Kidney (tissue), 14 donors: ENCODE measurements around the gene C2orf92. TPM values are rescaled to one million over a fixed set of nuclear protein-coding genes. Genes with fewer than 3 reads are reported as not detected.
"Not testable (repeated sequence)": the region's sequence is repeated elsewhere in the genome, so short reads cannot be mapped to it uniquely, and the experiment has no call there.

Experiments
- DNase-seq, 5 donors: peaks; one replicate each; pipeline ENCODE4 v3.0.0-alpha.2; 2013 to 2020
- FAIRE-seq: peaks from 2 replicates; lab custom pipeline; 2012; peaks lifted over from hg19 to GRCh38; lab: Jason Lieb, UNC
- H3K27ac ChIP-seq, 2 donors: one replicate each; pipeline ENCODE4 v1.7.0; 2013; ENCODE audit warnings: low read depth in 2 of 2, low read length in 2 of 2, inconsistent platforms in 1 of 2
- H3K27me3 ChIP-seq: one replicate; pipeline ENCODE4 v1.7.1; 2013; ENCODE audit warnings: low read length, inconsistent platforms; ENCODE audit not compliant: control insufficient read depth, insufficient read depth
- H3K36me3 ChIP-seq, 3 donors: one replicate each; pipeline versions ENCODE4 v1.7.0 to v1.7.1; 2013; ENCODE audit warnings: low read length in 3 of 3, control low read depth in 1 of 3, inconsistent platforms in 1 of 3; ENCODE audit not compliant: insufficient read depth in 3 of 3, control insufficient read depth in 2 of 3
- H3K4me1 ChIP-seq, 3 donors: one replicate each; pipeline versions ENCODE4 v1.7.0 to v1.7.1; 2013; ENCODE audit warnings: low read length in 3 of 3, inconsistent platforms in 1 of 3, low read depth in 1 of 3; ENCODE audit not compliant: control insufficient read depth in 2 of 3, insufficient read depth in 2 of 3
- H3K4me3 ChIP-seq, 3 donors: one replicate each; pipeline versions ENCODE4 v1.7.0 to v1.8.1; 2013; ENCODE audit warnings: low read length in 3 of 3, control low read depth in 1 of 3, inconsistent platforms in 1 of 3
- H3K9ac ChIP-seq, 3 donors: one replicate each; pipeline versions ENCODE4 v1.7.0 to v1.7.1; 2013; ENCODE audit warnings: low read length in 3 of 3, control low read depth in 1 of 3, inconsistent platforms in 1 of 3
- H3K9me3 ChIP-seq, 3 donors: one replicate each; pipeline versions ENCODE4 v1.7.0 to v1.7.1; 2013; ENCODE audit warnings: low read length in 3 of 3, control low read depth in 1 of 3, inconsistent platforms in 1 of 3; ENCODE audit not compliant: control insufficient read depth in 2 of 3, insufficient read depth in 1 of 3
- intact Hi-C: fragments of 100-400 bp; cut with DNase I; formaldehyde crosslinking; loops from one replicate; pipeline ENCODE4 v1.11.1; 2022
- polyA plus RNA-seq: library from polyadenylated mRNA; stranded (reverse); fragments of 350-450 nt; fragmentation: Illumina TruSeq; extraction: RNeasy Lipid Tissue Mini Kit (QIAGEN cat#74804); gene quantifications from one replicate; pipeline ENCODE4 v1.2.3, GENCODE V29; 2014; ENCODE audit warnings: low read depth, low replicate concordance; ENCODE audit not compliant: insufficient read depth
- total RNA-seq: library from RNA; stranded (reverse); fragmentation: NEBNext Ultra II Directional; extraction: Animal tissue kit (Norgen Biotek cat#: 25700); gene quantifications from one replicate; pipeline ENCODE4 v1.2.1, GENCODE V29; 2021
- TF ChIP-seq, protein P1 (sequence below): IDR thresholded peaks from 3 replicates; pipeline ENCODE4 v1.5.1; 2012; ENCODE audit warnings: mild to moderate bottlenecking, moderate library complexity, borderline replicate concordance; ENCODE audit not compliant: insufficient read depth; ENCODE audit errors: extremely low read depth
- donor health status: control.
- donor health status: control.
- donor health status: control.
- donor health status: control.
- donor health status: control.
- donor health status: DM: yes; HTN: yes; CAD: no.
- donor health status: Normal renal cell carcinoma (clear cell type).

C2orf92 gene
- total and polyA plus RNA-seq, 2 donors from 2014 or later = 3.3 to 7.3 TPM

DNA sequence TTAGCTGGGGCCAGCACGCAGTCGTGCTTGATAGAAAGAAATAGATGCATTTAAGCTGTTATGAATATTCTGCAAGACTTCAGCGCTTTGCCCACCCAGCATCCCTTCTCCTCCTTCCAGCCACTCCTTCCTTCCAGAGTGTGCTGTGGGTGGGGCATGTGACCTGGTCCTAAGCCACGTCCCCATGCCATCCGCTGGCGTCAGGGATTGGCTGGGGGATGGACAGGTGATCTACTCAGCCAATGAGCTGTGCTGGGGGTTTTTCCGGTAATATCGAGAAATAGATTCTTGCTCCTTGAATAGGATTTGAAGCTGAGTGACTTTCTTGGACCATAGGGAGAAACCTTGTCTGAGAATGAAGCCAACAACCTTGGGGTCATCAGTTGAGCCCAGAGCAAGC lies 39.1 kb downstream of the C2orf92 start:
- intact Hi-C loops = loop anchor here (10.0 kb wide), 1 partner anchor 114 kb away; no protein-coding TSS in a partner anchor
- no peak overlapping the region for H3K9ac ChIP-seq
- DNase-seq (peak in 2 of 5 donors; percentile 22 to 34), FAIRE-seq (no peak)
- peaks cover 0 to 6% (median 2%) of the 10 kb centered on the region in 3 donors for H3K4me1 ChIP-seq
- H3K4me3 ChIP-seq = no peak overlapping the region
- no peaks in the 10 kb centered on the region for H3K36me3 ChIP-seq
- no peaks in the 10 kb centered on the region for H3K9me3 ChIP-seq
- TF ChIP-seq, protein P1, sequence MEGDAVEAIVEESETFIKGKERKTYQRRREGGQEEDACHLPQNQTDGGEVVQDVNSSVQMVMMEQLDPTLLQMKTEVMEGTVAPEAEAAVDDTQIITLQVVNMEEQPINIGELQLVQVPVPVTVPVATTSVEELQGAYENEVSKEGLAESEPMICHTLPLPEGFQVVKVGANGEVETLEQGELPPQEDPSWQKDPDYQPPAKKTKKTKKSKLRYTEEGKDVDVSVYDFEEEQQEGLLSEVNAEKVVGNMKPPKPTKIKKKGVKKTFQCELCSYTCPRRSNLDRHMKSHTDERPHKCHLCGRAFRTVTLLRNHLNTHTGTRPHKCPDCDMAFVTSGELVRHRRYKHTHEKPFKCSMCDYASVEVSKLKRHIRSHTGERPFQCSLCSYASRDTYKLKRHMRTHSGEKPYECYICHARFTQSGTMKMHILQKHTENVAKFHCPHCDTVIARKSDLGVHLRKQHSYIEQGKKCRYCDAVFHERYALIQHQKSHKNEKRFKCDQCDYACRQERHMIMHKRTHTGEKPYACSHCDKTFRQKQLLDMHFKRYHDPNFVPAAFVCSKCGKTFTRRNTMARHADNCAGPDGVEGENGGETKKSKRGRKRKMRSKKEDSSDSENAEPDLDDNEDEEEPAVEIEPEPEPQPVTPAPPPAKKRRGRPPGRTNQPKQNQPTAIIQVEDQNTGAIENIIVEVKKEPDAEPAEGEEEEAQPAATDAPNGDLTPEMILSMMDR = no peak
- no peak overlapping the region for H3K27ac ChIP-seq
- no peaks in the 10 kb centered on the region for H3K27me3 ChIP-seq

DNA sequence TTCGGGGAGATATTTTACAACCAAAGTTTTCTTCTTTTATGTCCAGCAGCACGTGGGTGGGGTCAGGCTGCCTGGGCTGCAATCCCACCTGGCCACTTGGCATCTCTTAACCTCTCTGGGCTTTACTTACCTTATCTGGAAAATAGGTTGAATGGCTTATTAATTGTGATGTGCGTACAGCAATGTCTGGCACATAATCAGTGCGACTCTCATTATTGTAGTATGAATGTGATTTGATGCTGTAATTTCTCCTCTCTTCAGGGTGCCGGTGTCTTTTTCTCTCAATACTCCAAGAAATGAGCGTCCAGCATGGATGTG lies 41.8 kb downstream of the C2orf92 start:
- H3K36me3 ChIP-seq = no peaks in the 10 kb centered on the region
- intact Hi-C loops = no loop called here
- FAIRE-seq = no peak
- H3K27ac ChIP-seq = no peak overlapping the region
- TF ChIP-seq, protein P1 = no peak
- DNase-seq = peak in 1 of 5 donors; percentile 18
- H3K9me3 ChIP-seq = no peaks in the 10 kb centered on the region
- H3K4me1 ChIP-seq = peaks cover 0 to 2% (median 0%) of the 10 kb centered on the region in 3 donors
- H3K27me3 ChIP-seq = no peaks in the 10 kb centered on the region
- H3K4me3 ChIP-seq = no peak overlapping the region
- H3K9ac ChIP-seq = no peak overlapping the region

DNA sequence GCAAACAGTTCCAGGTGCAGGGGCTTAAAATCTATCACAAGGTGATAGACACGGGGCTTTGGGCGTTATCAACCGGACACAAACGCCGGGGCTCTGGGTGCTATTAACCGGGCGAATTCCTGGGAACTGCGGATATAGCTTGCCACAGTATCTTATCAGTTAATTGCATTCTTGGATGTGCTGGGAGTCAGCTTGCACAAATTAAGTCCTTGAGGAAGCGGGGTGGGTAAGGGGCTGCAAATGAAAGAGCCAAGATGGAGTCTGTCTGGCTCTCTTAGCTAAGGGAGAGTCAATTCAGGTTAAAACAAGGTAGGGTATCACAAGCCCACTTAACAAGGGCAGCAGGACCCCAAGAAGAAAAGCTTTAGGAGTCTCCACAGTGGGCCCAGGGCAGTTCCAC lies 42.7 kb downstream of the C2orf92 start:
- H3K36me3 ChIP-seq, H3K27me3 ChIP-seq, H3K9ac ChIP-seq, FAIRE-seq, H3K27ac ChIP-seq, H3K4me3 ChIP-seq, H3K9me3 ChIP-seq, intact Hi-C loops, H3K4me1 ChIP-seq: not testable (repeated sequence)
- DNase-seq = peak in 1 of 5 donors; percentile 10

DNA sequence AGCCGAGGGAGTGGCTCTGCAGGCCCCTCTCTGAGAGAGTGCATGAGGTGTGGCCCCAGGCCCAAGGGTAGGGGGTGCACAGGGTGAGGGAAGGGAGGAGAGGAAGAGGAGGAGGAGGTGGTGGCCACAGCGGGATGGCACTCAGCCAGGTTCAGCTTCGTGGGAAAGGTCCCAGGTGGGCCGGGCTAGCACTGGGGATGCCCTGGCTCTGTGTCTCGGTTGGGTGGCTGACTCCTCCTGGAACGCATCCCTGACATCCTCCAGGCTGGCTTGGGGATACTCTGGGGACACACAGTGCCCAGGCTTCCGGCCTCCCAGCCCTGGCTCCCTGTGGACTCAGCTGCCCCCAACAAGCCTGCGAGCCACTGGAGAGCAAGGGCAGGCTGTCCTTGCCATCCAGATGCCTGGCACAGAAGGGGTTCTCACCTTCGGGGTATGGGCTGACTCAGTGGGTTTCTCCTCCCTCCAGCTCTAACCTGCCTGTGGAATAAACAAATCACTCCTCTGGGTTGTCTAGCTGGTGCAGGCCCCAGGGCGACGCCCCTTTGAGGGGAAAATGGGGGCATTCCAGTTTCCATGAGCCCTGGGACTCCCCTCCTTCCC lies 43.3 kb downstream of the C2orf92 start:
- Histone ChIP-seq H3K27ac (no peak overlapping the region), H3K9ac (no peak overlapping the region), H3K36me3 (no peaks in the 10 kb centered on the region), H3K4me3 (no peak overlapping the region), H3K27me3 (no peaks in the 10 kb centered on the region), H3K4me1 (peaks cover 0 to 2% (median 0%) of the 10 kb centered on the region in 3 donors), H3K9me3 (no peaks in the 10 kb centered on the region)
- intact Hi-C loops = no loop called here
- TF ChIP-seq, protein P1 = no peak
- DNase-seq = peak in 1 of 5 donors; percentile 62
- no peak for FAIRE-seq
